Right lobe of liver (tissue), 6 donors: ENCODE measurements around the gene SGCA. TPM values are rescaled to one million over a fixed set of nuclear protein-coding genes. Genes with fewer than 3 reads are reported as not detected.
A peak's percentile ranks its signal among the peaks of the same experiment; 100 is the strongest.

Experiments used
- ATAC-seq, 4 donors: fragments of 200-7000 bp; cut with Tn5 transposase; one replicate each; pipeline ENCODE4 v1.9.1; 2020; ENCODE audit warnings: mild to moderate bottlenecking in 4 of 4, moderate library complexity in 4 of 4
- DNase-seq, 3 donors: peaks; one replicate each; pipeline ENCODE4 v3.0.0-alpha.2; 2020
- H3K27ac ChIP-seq, 3 donors: fragments of 200-600 bp; one replicate each; pipeline ENCODE4 v1.8.0; 2022
- H3K27me3 ChIP-seq, 2 donors: fragments of 200-600 bp; one replicate each; pipeline ENCODE4 v1.8.0; 2022
- H3K36me3 ChIP-seq, 4 donors: fragments of 200-600 bp; sonication (generic) in 1 of 4; one replicate each; pipeline versions ENCODE4 v1.5.1 to v1.8.0; 2017 to 2022; ENCODE audit warnings: control low read depth in 1 of 4
- H3K4me1 ChIP-seq, 4 donors: fragments of 200-600 bp; sonication (generic) in 1 of 4; one replicate each; pipeline versions ENCODE4 v1.5.1 to v1.8.0; 2017 to 2022; ENCODE audit warnings: control low read depth in 1 of 4
- H3K4me3 ChIP-seq, 3 donors: fragments of 200-600 bp; one replicate each; pipeline ENCODE4 v1.8.0; 2022
- H3K9me3 ChIP-seq, 4 donors: fragments of 200-600 bp; sonication (generic) in 1 of 4; one replicate each; pipeline versions ENCODE4 v1.5.1 to v1.8.0; 2017 to 2022; ENCODE audit warnings: control low read depth in 1 of 4
- POLR2A ChIP-seq: fragments of 450-650 bp; IDR thresholded peaks from one replicate; pipeline ENCODE4 v1.6.1; 2017; ENCODE audit warnings: antibody characterized with exemption, mild to moderate bottlenecking
- whole genome bisulfite sequencing: methylation state at CpG from one replicate; pipeline ENCODE4 v1.1.6; 2018; ENCODE audit warnings: low coverage, low lambda C conversion rate; ENCODE audit not compliant: insufficient coverage; ENCODE audit errors: missing lambda C conversion rate; 5-methylcytosine and 5-hydroxymethylcytosine counted together
- intact Hi-C, 2 donors: fragments of 100-400 bp; cut with DNase I; formaldehyde crosslinking; loops; one replicate each; pipeline versions ENCODE4 v1.11.2 to v1.14.1; 2022
- total RNA-seq, 6 experiments: library from RNA; depleted of rRNA in 2 of 6; stranded (reverse); fragments of >200 nt in 2 of 6; fragmentation: NEBNext Ultra II Directional in 3 of 6; extraction: Animal tissue kit (Norgen Biotek cat#: 25700) in 3 of 6; gene quantifications; one replicate each; pipeline versions ENCODE4 v1.1.0 to v1.2.4, GENCODE V29; 2016 to 2023
- TF ChIP-seq, protein P1 (sequence below), 4 donors: fragments of 200-600 bp in 3 of 4; fragments of 450-650 bp in 1 of 4; IDR thresholded peaks; one replicate each; pipeline versions ENCODE4 v1.5.1 to v1.8.0; 2016 to 2022; ENCODE audit warnings: antibody characterized with exemption in 4 of 4, mild to moderate bottlenecking in 2 of 4
- donor health status: DM: no; HTN: yes; CAD: no.
- donor health status: DM: no; HTN: no; CAD: no.
- donor health status: DM: no; HTN: no; CAD: no.
- donor health status: DM: no; HTN: yes; CAD: no.
- donor health status: DM: no; HTN: yes; CAD: no.

Gene SGCA
- total RNA-seq, 6 experiments from 2014 or later = 0.48 to 2.8 (median 1.6) TPM

DNA sequence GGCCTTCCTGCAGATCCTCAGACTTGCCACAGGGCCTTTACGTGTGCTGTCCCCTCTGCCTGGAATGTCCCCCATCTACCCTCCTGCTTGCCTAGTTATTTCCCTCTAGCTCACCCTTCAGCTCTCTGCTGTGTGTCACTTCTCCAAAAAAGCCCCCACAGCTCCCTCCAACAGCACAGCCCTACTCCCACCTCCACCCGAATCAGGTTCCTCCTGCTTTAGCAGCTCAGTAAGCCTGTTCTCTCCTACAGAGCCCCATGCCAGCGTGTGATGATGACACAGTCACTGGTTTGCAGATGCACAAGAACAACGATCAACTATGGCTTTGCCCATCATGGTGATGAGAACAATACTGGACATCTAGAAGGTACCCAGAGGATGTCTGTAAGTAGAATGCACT is 28.8 kb upstream of the SGCA start:
- H3K4me1 ChIP-seq = peaks cover 0 to 9% (median 0%) of the 10 kb centered on the region in 4 donors
- no peak overlapping the region for H3K4me3 ChIP-seq
- intact Hi-C loops = no loop called here
- H3K9me3 ChIP-seq = no peaks in the 10 kb centered on the region
- WGBS = 92% methylated on average over 2 of the region's 4 CpGs
- peaks cover 7 to 57% (median 12%) of the 10 kb centered on the region in 4 donors for H3K36me3 ChIP-seq
- no peak for DNase-seq
- TF ChIP-seq, protein P1, sequence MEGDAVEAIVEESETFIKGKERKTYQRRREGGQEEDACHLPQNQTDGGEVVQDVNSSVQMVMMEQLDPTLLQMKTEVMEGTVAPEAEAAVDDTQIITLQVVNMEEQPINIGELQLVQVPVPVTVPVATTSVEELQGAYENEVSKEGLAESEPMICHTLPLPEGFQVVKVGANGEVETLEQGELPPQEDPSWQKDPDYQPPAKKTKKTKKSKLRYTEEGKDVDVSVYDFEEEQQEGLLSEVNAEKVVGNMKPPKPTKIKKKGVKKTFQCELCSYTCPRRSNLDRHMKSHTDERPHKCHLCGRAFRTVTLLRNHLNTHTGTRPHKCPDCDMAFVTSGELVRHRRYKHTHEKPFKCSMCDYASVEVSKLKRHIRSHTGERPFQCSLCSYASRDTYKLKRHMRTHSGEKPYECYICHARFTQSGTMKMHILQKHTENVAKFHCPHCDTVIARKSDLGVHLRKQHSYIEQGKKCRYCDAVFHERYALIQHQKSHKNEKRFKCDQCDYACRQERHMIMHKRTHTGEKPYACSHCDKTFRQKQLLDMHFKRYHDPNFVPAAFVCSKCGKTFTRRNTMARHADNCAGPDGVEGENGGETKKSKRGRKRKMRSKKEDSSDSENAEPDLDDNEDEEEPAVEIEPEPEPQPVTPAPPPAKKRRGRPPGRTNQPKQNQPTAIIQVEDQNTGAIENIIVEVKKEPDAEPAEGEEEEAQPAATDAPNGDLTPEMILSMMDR (IDR thresholded peaks at IDR 0.05) = no peak
- no peak for TF ChIP-seq POLR2A
- no peaks in the 10 kb centered on the region for H3K27me3 ChIP-seq
- ATAC-seq = no peak
- H3K27ac ChIP-seq = no peak overlapping the region

DNA sequence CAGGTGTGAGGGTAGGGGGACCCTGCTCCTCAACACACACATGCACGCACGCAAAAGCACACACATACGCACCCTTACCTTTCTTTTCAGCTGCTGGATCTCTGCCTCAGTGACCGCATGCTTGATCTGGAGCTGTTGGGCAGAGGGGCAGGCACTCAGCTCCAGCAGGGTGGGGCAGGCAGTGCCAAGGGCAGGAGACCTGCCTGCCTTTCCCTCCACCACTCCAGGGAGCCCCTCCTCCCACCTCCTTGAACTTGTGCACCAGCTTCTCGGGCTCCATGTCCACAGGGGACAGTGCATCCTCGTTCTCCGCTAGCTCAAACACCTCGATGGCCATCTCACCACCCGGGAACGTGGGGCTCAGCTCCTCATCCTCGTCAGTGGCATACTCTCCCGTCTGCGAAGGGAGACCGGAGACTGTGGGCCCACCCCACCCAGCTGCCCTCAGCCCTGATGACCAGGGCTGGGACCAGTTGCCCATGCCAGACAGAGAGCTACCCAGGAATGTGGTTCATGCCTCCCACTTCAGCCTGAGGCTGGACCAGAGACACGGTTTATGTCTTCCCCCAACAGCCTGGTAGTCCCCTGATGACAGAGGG is 26.5 kb upstream of the SGCA start:
- Histone ChIP-seq H3K9me3 (no peaks in the 10 kb centered on the region), H3K4me3 (no peak overlapping the region), H3K27ac (no peak overlapping the region), H3K36me3 (peaks cover 7 to 64% (median 15%) of the 10 kb centered on the region in 4 donors), H3K27me3 (no peaks in the 10 kb centered on the region), H3K4me1 (peaks cover 0 to 22% (median under 1%) of the 10 kb centered on the region in 4 donors)
- TF ChIP-seq POLR2A = no peak
- TF ChIP-seq, protein P1 (IDR thresholded peaks at IDR 0.05) = no peak
- 83% methylated on average over 8 of the region's 15 CpGs for WGBS
- ATAC-seq = no peak
- no peak for DNase-seq
- intact Hi-C loops = no loop called here

DNA sequence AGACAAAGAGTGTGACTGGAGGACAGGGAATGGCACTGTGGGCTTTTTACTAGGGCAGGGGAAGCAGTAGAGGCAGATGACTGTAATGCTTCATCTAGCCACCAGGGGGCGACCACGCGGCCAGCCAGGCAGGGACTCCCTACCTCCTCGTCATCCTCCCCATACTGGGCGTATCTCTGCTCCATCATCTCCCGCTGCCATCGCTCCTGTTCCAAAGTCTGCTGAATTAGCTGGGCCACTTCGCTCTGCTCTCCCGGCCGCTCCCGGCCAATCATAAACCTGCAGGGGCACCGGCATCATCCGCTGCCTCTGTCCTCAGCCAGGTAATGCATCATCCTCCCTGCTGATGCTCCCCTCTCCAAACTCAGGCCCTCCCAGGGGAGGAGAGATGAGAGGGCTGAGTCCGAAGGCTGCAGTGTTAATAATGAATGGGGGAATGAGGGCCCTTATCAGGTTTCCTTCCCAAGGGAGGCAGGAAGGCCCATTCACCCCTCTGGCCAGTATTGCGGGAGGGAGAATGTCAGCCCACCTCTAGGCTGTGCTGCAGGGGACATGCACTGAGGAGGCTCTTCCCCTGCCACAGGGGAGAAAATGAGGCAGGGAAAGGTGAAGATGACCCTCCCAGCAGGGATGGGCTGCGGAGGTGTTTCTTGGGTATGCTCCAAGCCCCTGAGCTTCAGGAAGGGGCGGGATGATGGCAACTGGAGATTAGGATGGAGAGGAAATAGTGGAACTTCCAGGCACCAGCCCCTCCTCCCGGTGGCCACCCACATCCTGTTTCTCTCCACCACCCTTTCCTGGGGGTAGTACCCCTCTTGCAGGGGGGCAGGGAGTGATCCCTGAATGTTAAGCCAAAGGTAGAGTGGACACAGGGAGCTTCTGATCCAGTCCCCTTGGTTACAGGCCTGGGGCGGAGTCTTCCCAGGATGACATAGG is 25.6 kb upstream of the SGCA start:
- intact Hi-C loops = no loop called here

DNA sequence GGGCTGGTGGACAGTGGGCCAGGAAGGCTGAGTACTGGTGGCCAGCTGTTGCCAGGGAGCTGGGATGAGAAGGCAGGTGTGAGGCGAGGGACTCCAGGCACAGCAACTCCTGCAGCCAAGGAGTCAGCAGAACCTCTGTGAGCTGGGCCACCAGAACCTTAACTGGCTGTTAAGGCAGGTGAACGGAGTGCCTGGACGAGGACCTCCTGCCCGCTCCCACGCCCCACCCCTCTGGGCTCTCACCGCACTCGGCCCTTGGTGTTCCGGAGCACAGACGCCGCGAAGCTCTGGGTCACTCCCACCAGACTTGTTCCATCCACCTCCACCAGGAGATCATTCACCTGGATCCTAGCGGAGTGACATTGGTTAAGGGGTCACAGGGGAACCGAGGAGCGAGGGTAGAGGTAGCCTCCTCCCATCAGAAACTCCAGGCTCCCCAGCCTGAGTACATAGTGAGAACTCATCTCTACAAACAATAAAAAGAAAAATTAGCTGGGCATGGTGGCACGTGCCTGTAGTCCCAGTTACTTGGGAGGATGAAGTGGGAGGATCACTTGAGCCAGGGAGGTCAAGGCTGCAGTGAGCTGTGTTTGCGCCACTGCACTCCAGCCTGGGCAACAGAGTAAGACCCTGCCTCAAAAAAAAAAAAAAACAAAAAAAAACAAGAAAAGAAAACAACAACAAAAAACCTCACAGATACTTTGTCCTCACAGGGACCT is 24.6 kb upstream of the SGCA start:
- DNase-seq = peak in 1 of 3 donors; percentile 2
- 66% methylated on average over 3 of the region's 16 CpGs for WGBS
- TF ChIP-seq POLR2A = no peak
- TF ChIP-seq, protein P1 (IDR thresholded peaks at IDR 0.05) = no peak
- no peaks in the 10 kb centered on the region for H3K27me3 ChIP-seq
- peaks cover 7 to 55% (median 15%) of the 10 kb centered on the region in 4 donors for H3K36me3 ChIP-seq
- H3K27ac ChIP-seq = no peak overlapping the region
- H3K4me3 ChIP-seq = no peak overlapping the region
- ATAC-seq = no peak
- intact Hi-C loops = no loop called here
- H3K9me3 ChIP-seq = no peaks in the 10 kb centered on the region
- H3K4me1 ChIP-seq = peaks cover 0 to 41% (median 9%) of the 10 kb centered on the region in 4 donors

More for the DNA sequence above, 25.6 kb upstream of the SGCA start:
- DNase-seq (peak; percentile 74 to 84 (median 81)), ATAC-seq (peak; percentile 71 to 83 (median 78))
- Histone ChIP-seq H3K27me3 (no peaks in the 10 kb centered on the region), H3K27ac (no peak overlapping the region), H3K36me3 (peaks cover 7 to 57% (median 15%) of the 10 kb centered on the region in 4 donors), H3K9me3 (no peaks in the 10 kb centered on the region), H3K4me1 (peaks cover 0 to 32% (median 5%) of the 10 kb centered on the region in 4 donors), H3K4me3 (no peak overlapping the region)
- WGBS = 49% methylated on average over 5 of the region's 19 CpGs
- TF ChIP-seq POLR2A = no peak
- TF ChIP-seq, protein P1 (IDR thresholded peaks at IDR 0.05) = peak; percentile 94 to 97 (median 95)
